Immature natural killer cell (primary cell): ENCODE results near the gene MYO18B. TPM values are rescaled to one million over a fixed set of nuclear protein-coding genes. Genes with fewer than 3 reads are reported as not detected.

Experiments
- DNase-seq, 3 donors: peaks; one replicate each; pipeline ENCODE4 v3.0.0; 2022; ENCODE audit warnings: mixed read lengths in 1 of 3
- H3K27ac Mint-ChIP-seq, 6 donors: one replicate each; pipeline ENCODE4 v1.8.0; 2020; ENCODE audit warnings: mixed read lengths in 6 of 6, mild to moderate bottlenecking in 5 of 6, inconsistent platforms in 4 of 6, moderate library complexity in 3 of 6
- H3K27me3 Mint-ChIP-seq, 3 donors: one replicate each; pipeline ENCODE4 v1.8.0; 2020 to 2021; ENCODE audit warnings: low read depth in 3 of 3, mild to moderate bottlenecking in 3 of 3, mixed read lengths in 3 of 3, moderate library complexity in 3 of 3, inconsistent platforms in 1 of 3
- H3K36me3 Mint-ChIP-seq, 3 donors: one replicate each; pipeline ENCODE4 v1.8.0; 2020; ENCODE audit warnings: mixed read lengths in 3 of 3, inconsistent platforms in 2 of 3, mild to moderate bottlenecking in 2 of 3
- H3K4me1 Mint-ChIP-seq, 2 donors: one replicate each; pipeline ENCODE4 v1.8.0; 2020; ENCODE audit warnings: inconsistent platforms in 2 of 2, mild to moderate bottlenecking in 2 of 2, mixed read lengths in 2 of 2, moderate library complexity in 1 of 2
- H3K4me3 Mint-ChIP-seq, 5 donors: one replicate each; pipeline ENCODE4 v1.8.0; 2020; ENCODE audit warnings: mild to moderate bottlenecking in 5 of 5, mixed read lengths in 5 of 5, inconsistent platforms in 3 of 5, moderate library complexity in 3 of 5
- H3K9me3 Mint-ChIP-seq, 6 donors: one replicate each; pipeline ENCODE4 v1.8.0; 2020; ENCODE audit warnings: mild to moderate bottlenecking in 6 of 6, mixed read lengths in 6 of 6, inconsistent platforms in 4 of 6, moderate library complexity in 3 of 6
- polyA plus RNA-seq, 3 donors: library from polyadenylated mRNA; unstranded; fragments of 300-500 nt; fragmentation: Illumina TruSeq; gene quantifications; one replicate each; pipeline ENCODE4 v1.2.3, GENCODE V29; 2021

Gene MYO18B
- polyA plus RNA-seq, 3 donors from 2014 or later = not detected

DNA sequence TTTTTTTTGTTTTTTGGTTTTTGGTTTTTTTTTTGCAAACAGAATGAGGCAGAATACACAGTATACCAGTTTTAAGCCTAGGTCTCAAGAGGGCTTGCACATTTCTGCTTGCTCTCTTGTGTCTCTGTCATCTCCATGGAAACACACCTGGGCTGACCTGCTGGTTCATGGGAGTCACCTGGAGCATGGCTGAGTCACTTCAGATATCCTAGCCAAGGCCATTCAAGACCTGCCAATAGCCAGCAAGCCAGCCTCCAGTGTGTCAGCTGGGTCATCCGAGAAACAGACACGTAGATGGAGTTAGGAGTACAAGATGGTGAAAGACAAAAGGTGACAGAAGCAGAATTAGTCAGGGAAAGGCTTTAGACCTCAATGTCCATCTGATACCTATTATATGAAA lies 303.1 kb downstream of the MYO18B start:
- H3K4me1 Mint-ChIP-seq = no peaks in the 10 kb centered on the region
- no peak overlapping the region for H3K4me3 Mint-ChIP-seq
- no peaks in the 10 kb centered on the region for H3K36me3 Mint-ChIP-seq
- no peak overlapping the region for H3K27ac Mint-ChIP-seq
- H3K9me3 Mint-ChIP-seq = no peaks in the 10 kb centered on the region
- peaks cover 4% of the 10 kb centered on the region in 3 donors for H3K27me3 Mint-ChIP-seq
- DNase-seq = no peak

- Mint-ChIP-seq H3K27me3 (peaks cover 4 to 5% (median 4%) of the 10 kb centered on the region in 3 donors), H3K27ac (no peak overlapping the region), H3K36me3 (no peaks in the 10 kb centered on the region), H3K4me3 (no peak overlapping the region), H3K4me1 (no peaks in the 10 kb centered on the region), H3K9me3 (no peaks in the 10 kb centered on the region)
- DNase-seq = no peak
Measured at GRCh38 chr22:26045860-26046259, 303.9 kb downstream of the MYO18B start.

DNA sequence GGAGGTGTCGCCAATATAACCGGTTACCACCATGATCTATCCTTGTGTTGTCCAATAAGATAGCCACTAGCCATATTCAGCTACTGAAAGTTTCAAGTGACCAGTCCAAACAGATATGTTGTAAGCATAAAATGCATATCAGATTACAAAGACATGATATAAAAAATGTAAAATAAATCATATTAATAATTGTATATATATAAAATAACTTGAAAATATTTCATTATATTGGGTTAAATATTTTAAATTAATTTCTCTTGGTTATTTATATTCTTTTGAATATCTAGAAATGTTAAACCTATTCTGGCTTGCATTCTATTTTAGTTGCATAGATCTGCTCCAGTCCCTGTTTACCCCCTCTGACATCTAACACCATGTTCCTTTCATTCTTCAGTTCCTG lies 305.5 kb downstream of the MYO18B start:
- no peak overlapping the region for H3K27ac Mint-ChIP-seq
- no peak for DNase-seq
- H3K4me1 Mint-ChIP-seq = no peaks in the 10 kb centered on the region
- H3K27me3 Mint-ChIP-seq = peaks cover 4 to 7% (median 4%) of the 10 kb centered on the region in 3 donors
- H3K36me3 Mint-ChIP-seq = no peaks in the 10 kb centered on the region
- no peaks in the 10 kb centered on the region for H3K9me3 Mint-ChIP-seq
- H3K4me3 Mint-ChIP-seq = no peak overlapping the region

- H3K9me3 Mint-ChIP-seq = no peaks in the 10 kb centered on the region
- H3K27me3 Mint-ChIP-seq = peaks cover 4 to 7% (median 4%) of the 10 kb centered on the region in 3 donors
- H3K27ac Mint-ChIP-seq = no peak overlapping the region
- no peak for DNase-seq
- no peaks in the 10 kb centered on the region for H3K4me1 Mint-ChIP-seq
- H3K4me3 Mint-ChIP-seq = no peak overlapping the region
- H3K36me3 Mint-ChIP-seq = no peaks in the 10 kb centered on the region
Measured at GRCh38 chr22:26047920-26048319, 305.9 kb downstream of the MYO18B start.

- peaks cover 3 to 11% (median 5%) of the 10 kb centered on the region in 3 donors for H3K27me3 Mint-ChIP-seq
- no peaks in the 10 kb centered on the region for H3K36me3 Mint-ChIP-seq
- no peak overlapping the region for H3K27ac Mint-ChIP-seq
- H3K4me1 Mint-ChIP-seq = no peaks in the 10 kb centered on the region
- DNase-seq = no peak
- H3K9me3 Mint-ChIP-seq = no peaks in the 10 kb centered on the region
- no peak overlapping the region for H3K4me3 Mint-ChIP-seq
Measured at GRCh38 chr22:26050079-26050478, 308.1 kb downstream of the MYO18B start.

DNA sequence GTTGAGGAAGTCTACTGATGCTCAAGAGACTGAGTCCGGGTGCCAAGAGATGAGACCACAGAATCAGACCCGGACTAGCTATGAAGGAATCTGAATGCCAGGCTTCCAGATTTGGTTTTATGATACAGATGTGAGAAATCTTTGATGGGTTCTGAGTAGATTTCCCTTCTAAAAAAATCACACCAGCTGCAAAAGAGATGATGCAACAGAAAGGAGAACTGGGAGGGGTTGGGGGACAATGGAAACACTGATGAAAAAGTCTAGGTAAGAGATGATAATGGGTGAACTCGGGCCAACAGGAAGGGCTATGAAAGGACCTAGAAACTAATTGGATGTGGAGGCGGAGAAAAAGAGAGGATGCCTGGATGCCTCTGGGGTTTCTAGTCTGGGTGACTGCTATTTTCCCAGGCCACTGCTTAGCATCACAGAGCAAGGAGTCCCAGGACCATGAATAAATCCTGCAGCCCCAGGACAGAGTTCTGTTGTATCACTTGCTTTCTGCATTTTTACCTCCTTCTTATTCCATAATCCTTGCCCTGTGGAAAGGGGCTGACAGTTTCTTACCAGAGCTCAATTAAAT lies 311.8 kb downstream of the MYO18B start:
- DNase-seq = no peak
- no peaks in the 10 kb centered on the region for H3K36me3 Mint-ChIP-seq
- H3K27ac Mint-ChIP-seq = no peak overlapping the region
- H3K4me1 Mint-ChIP-seq = no peaks in the 10 kb centered on the region
- H3K9me3 Mint-ChIP-seq = no peaks in the 10 kb centered on the region
- H3K27me3 Mint-ChIP-seq = peaks cover 3 to 19% (median 4%) of the 10 kb centered on the region in 3 donors
- H3K4me3 Mint-ChIP-seq = no peak overlapping the region

GRCh38 chr22:26054841-26055605 lies 313.0 kb downstream of the MYO18B start:
- H3K27ac Mint-ChIP-seq = no peak overlapping the region
- DNase-seq = no peak
- peaks cover 3 to 28% (median 3%) of the 10 kb centered on the region in 3 donors for H3K27me3 Mint-ChIP-seq
- no peaks in the 10 kb centered on the region for H3K4me1 Mint-ChIP-seq
- H3K36me3 Mint-ChIP-seq = no peaks in the 10 kb centered on the region
- no peak overlapping the region for H3K4me3 Mint-ChIP-seq
- no peaks in the 10 kb centered on the region for H3K9me3 Mint-ChIP-seq

- no peak for DNase-seq
- H3K4me3 Mint-ChIP-seq = no peak overlapping the region
- peaks cover 2 to 28% (median 4%) of the 10 kb centered on the region in 3 donors for H3K27me3 Mint-ChIP-seq
- no peaks in the 10 kb centered on the region for H3K36me3 Mint-ChIP-seq
- H3K4me1 Mint-ChIP-seq = no peaks in the 10 kb centered on the region
- no peak overlapping the region for H3K27ac Mint-ChIP-seq
- no peaks in the 10 kb centered on the region for H3K9me3 Mint-ChIP-seq
Measured at GRCh38 chr22:26055693-26056092, 313.7 kb downstream of the MYO18B start.

DNA sequence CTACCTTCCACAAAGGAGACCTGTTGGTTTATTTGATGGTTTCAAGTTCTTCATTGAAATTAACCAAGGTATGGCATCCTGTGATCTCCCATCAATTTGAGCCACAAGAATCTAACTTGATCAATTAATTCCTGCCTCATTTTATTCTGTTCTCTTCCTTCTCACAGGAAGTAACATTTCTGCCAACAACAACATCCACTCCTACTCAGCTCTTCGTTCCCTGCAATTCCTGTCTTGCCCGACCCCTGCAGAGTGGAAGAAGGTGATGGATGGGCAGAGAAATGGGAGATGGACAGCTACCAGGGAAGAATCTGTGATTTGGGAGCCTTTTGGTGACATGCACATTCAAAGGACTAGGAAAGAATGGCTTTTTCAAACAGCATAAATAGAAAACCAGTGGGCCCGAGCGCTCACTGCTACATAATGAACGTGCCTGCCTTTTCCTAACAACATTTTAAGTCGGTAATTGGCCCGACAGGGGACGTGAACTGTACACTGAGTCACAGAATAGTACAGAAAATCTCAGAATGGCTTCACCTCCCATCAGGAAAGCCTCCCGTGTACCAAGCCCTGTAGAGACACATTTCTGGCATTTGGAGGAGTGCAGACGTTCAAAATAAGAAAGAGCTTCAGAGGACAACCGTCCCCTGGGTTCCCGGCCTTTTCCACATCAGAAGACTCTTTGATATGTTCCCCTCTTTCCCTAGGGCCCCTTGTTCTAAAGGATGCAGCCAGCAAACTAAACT lies 314.6 kb downstream of the MYO18B start:
- Mint-ChIP-seq H3K4me3 (no peak overlapping the region), H3K4me1 (no peaks in the 10 kb centered on the region), H3K27me3 (peaks cover 2 to 28% (median 5%) of the 10 kb centered on the region in 3 donors), H3K27ac (no peak overlapping the region), H3K9me3 (no peaks in the 10 kb centered on the region), H3K36me3 (no peaks in the 10 kb centered on the region)
- DNase-seq = no peak

GRCh38 chr22:26057731-26058130 lies 315.7 kb downstream of the MYO18B start:
- no peak for DNase-seq
- Mint-ChIP-seq H3K4me1 (no peaks in the 10 kb centered on the region), H3K4me3 (no peak overlapping the region), H3K36me3 (no peaks in the 10 kb centered on the region), H3K27ac (no peak overlapping the region), H3K27me3 (peaks cover 2 to 25% (median 5%) of the 10 kb centered on the region in 3 donors), H3K9me3 (no peaks in the 10 kb centered on the region)

DNA sequence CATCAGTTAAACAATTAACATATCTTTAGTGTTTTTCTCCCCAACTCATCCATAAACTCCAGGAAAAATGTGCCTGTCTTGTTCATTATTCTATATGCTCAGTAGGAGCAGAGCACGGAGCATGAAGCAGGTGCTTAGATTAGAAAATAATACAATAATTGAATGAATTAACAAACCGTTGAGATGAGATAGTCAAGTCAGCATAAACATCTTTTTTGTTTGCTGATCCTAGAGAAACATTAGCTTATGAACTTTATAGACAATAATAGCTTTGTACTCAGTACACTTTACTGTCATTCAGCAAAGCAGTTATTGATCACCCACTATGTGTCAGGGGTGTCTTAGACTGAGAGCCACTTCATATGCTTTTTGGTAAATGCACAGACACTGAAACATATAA lies 322.1 kb downstream of the MYO18B start:
- no peaks in the 10 kb centered on the region for H3K9me3 Mint-ChIP-seq
- DNase-seq = no peak
- H3K4me1 Mint-ChIP-seq = no peaks in the 10 kb centered on the region
- H3K27me3 Mint-ChIP-seq = peaks cover 1 to 15% (median 4%) of the 10 kb centered on the region in 3 donors
- no peaks in the 10 kb centered on the region for H3K36me3 Mint-ChIP-seq
- H3K4me3 Mint-ChIP-seq = no peak overlapping the region
- H3K27ac Mint-ChIP-seq = no peak overlapping the region

GRCh38 chr22:26065847-26066246 lies 323.9 kb downstream of the MYO18B start:
- no peaks in the 10 kb centered on the region for H3K4me1 Mint-ChIP-seq
- peaks cover 0 to 15% (median 8%) of the 10 kb centered on the region in 3 donors for H3K27me3 Mint-ChIP-seq
- H3K4me3 Mint-ChIP-seq = no peak overlapping the region
- H3K27ac Mint-ChIP-seq = no peak overlapping the region
- DNase-seq = no peak
- no peaks in the 10 kb centered on the region for H3K9me3 Mint-ChIP-seq
- no peaks in the 10 kb centered on the region for H3K36me3 Mint-ChIP-seq

DNA sequence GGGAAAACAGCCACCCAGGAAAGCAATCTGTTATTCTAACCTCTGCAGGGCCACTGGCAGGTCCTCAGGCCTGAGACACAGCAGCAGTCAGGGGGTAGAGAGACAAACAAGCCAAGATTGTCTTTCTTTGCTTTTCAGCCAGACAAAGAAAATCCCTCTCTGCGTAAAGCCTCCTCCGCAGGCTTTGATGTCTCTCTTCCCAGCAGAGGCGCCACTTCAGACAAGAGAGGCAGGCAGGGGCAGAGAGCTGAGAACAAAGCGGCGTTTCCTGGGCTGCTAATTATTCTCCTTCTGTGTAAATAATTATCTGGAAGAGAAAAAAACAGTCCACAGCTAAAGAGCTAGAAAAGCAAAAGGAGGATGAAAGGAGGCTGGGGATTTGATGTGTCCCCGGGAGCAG lies 324.5 kb downstream of the MYO18B start:
- Mint-ChIP-seq H3K36me3 (no peaks in the 10 kb centered on the region), H3K27ac (no peak overlapping the region), H3K9me3 (no peaks in the 10 kb centered on the region), H3K27me3 (peaks cover 0 to 15% (median 8%) of the 10 kb centered on the region in 3 donors), H3K4me1 (no peaks in the 10 kb centered on the region), H3K4me3 (no peak overlapping the region)
- DNase-seq = no peak

DNA sequence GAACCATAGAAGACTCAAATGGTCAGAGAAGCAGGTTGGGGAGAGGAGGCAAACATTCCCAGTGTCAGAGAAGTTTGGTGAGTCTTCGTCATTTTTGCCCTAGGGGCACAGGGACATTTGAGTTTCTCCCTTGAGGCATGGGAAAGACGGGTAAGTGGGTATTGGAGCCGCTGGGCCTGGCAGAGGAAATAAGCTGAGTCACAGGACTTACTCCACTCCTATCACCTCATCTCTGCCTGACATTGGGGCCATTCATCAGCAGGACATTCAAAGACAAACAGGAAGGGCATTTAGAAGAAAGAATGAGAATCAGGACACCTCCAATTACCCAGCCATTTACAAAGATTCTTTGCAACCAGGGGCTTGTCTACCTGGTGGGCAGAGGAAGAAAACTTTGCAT lies 326.6 kb downstream of the MYO18B start:
- DNase-seq = no peak
- H3K27me3 Mint-ChIP-seq = peaks cover 0 to 15% (median 12%) of the 10 kb centered on the region in 3 donors
- no peak overlapping the region for H3K27ac Mint-ChIP-seq
- no peaks in the 10 kb centered on the region for H3K9me3 Mint-ChIP-seq
- H3K4me1 Mint-ChIP-seq = no peaks in the 10 kb centered on the region
- no peaks in the 10 kb centered on the region for H3K36me3 Mint-ChIP-seq
- no peak overlapping the region for H3K4me3 Mint-ChIP-seq
